ENCODE results near the gene DNAI1.

DNA sequence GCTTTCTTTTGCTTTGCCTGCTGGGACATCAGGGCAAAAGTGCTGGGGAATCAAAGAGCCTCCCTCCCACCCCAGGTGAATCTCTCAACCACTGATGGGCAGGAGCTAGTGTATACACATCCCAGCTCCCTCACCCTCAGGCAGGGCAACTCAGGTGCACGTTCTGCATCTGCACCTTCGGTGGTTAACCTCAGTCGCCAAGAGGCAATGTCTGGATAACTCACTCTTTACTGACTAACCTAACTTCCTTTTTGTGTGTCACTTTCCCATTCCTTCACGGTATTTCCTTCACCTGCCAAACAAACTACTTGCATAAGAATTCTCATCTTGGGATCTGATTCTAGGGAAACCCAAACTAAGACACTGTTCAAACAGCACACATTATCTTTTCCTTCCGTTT lies 104.7 kb downstream of the DNAI1 start:
- TF ChIP-seq, protein P1, sequence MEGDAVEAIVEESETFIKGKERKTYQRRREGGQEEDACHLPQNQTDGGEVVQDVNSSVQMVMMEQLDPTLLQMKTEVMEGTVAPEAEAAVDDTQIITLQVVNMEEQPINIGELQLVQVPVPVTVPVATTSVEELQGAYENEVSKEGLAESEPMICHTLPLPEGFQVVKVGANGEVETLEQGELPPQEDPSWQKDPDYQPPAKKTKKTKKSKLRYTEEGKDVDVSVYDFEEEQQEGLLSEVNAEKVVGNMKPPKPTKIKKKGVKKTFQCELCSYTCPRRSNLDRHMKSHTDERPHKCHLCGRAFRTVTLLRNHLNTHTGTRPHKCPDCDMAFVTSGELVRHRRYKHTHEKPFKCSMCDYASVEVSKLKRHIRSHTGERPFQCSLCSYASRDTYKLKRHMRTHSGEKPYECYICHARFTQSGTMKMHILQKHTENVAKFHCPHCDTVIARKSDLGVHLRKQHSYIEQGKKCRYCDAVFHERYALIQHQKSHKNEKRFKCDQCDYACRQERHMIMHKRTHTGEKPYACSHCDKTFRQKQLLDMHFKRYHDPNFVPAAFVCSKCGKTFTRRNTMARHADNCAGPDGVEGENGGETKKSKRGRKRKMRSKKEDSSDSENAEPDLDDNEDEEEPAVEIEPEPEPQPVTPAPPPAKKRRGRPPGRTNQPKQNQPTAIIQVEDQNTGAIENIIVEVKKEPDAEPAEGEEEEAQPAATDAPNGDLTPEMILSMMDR (IDR thresholded peaks at IDR 0.05 in 2 of 3, conservative IDR thresholded peaks at IDR 0.05 in 1 of 3; ENCODE audit: borderline replicate concordance in 1 of 3, insufficient read depth in 1 of 3, low read depth in 2 of 3, low read length in 2 of 3), result no peak
- no peak for TF ChIP-seq CBX3 (IDR thresholded peaks at IDR 0.05; ENCODE audit: low read depth)
- no peak for TF ChIP-seq POLR2AphosphoS5 (IDR thresholded peaks at IDR 0.05; ENCODE audit: low read depth, low read length)
- TF ChIP-seq, protein P2, sequence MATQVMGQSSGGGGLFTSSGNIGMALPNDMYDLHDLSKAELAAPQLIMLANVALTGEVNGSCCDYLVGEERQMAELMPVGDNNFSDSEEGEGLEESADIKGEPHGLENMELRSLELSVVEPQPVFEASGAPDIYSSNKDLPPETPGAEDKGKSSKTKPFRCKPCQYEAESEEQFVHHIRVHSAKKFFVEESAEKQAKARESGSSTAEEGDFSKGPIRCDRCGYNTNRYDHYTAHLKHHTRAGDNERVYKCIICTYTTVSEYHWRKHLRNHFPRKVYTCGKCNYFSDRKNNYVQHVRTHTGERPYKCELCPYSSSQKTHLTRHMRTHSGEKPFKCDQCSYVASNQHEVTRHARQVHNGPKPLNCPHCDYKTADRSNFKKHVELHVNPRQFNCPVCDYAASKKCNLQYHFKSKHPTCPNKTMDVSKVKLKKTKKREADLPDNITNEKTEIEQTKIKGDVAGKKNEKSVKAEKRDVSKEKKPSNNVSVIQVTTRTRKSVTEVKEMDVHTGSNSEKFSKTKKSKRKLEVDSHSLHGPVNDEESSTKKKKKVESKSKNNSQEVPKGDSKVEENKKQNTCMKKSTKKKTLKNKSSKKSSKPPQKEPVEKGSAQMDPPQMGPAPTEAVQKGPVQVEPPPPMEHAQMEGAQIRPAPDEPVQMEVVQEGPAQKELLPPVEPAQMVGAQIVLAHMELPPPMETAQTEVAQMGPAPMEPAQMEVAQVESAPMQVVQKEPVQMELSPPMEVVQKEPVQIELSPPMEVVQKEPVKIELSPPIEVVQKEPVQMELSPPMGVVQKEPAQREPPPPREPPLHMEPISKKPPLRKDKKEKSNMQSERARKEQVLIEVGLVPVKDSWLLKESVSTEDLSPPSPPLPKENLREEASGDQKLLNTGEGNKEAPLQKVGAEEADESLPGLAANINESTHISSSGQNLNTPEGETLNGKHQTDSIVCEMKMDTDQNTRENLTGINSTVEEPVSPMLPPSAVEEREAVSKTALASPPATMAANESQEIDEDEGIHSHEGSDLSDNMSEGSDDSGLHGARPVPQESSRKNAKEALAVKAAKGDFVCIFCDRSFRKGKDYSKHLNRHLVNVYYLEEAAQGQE (IDR thresholded peaks at IDR 0.05; ENCODE audit: low read depth), result no peak
